Measurements from ENCODE around the gene AP2A2. TPM values are rescaled to one million over a fixed set of nuclear protein-coding genes. Genes with fewer than 3 reads are reported as not detected.

AP2A2 gene
- total RNA-seq, 1 experiment from 2014 or later: 47.1 TPM

DNA sequence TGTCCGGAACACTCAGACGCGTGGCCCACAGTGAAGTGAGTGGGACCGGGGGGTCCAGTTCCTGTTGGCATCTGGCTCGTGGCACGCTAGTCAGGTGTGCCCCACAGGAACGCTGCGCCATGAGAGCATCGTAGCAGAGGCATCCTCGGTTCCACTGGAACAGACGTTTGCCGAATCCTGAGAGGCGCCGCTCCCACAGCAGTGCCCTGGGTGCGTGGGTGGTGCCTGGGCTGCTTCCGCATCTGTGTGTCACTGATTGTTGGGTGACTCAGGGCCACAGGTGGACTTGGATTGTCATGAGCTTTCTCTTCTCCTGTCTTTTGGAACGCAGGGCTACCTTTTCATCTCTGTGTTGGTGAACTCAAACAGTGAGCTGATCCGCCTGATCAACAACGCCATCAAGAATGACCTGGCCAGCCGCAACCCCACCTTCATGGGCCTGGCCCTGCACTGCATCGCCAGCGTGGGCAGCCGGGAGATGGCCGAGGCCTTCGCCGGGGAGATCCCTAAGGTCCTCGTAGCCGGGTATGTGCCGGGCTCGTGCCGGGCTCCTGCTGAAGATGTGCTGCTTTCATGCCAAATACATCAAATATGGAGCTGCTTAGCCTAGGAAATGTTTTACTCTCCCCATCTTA lies 46.2 kb downstream of the AP2A2 start (continued):
- TF ChIP-seq, protein P1, sequence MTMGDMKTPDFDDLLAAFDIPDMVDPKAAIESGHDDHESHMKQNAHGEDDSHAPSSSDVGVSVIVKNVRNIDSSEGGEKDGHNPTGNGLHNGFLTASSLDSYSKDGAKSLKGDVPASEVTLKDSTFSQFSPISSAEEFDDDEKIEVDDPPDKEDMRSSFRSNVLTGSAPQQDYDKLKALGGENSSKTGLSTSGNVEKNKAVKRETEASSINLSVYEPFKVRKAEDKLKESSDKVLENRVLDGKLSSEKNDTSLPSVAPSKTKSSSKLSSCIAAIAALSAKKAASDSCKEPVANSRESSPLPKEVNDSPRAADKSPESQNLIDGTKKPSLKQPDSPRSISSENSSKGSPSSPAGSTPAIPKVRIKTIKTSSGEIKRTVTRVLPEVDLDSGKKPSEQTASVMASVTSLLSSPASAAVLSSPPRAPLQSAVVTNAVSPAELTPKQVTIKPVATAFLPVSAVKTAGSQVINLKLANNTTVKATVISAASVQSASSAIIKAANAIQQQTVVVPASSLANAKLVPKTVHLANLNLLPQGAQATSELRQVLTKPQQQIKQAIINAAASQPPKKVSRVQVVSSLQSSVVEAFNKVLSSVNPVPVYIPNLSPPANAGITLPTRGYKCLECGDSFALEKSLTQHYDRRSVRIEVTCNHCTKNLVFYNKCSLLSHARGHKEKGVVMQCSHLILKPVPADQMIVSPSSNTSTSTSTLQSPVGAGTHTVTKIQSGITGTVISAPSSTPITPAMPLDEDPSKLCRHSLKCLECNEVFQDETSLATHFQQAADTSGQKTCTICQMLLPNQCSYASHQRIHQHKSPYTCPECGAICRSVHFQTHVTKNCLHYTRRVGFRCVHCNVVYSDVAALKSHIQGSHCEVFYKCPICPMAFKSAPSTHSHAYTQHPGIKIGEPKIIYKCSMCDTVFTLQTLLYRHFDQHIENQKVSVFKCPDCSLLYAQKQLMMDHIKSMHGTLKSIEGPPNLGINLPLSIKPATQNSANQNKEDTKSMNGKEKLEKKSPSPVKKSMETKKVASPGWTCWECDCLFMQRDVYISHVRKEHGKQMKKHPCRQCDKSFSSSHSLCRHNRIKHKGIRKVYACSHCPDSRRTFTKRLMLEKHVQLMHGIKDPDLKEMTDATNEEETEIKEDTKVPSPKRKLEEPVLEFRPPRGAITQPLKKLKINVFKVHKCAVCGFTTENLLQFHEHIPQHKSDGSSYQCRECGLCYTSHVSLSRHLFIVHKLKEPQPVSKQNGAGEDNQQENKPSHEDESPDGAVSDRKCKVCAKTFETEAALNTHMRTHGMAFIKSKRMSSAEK (CRISPR knock-in tag; IDR thresholded peaks at IDR 0.05; ENCODE audit: borderline replicate concordance): no peak
- TF ChIP-seq JAZF1 (CRISPR knock-in tag; IDR thresholded peaks at IDR 0.05): no peak
- TF ChIP-seq ZNF263 (CRISPR knock-in tag; IDR thresholded peaks at IDR 0.05; ENCODE audit: low read depth): no peak
- no peak for TF ChIP-seq IRF2 (CRISPR knock-in tag; IDR thresholded peaks at IDR 0.05; ENCODE audit: borderline replicate concordance, low read depth)
- no peak for TF ChIP-seq ZNF232 (CRISPR knock-in tag; IDR thresholded peaks at IDR 0.05)

DNA sequence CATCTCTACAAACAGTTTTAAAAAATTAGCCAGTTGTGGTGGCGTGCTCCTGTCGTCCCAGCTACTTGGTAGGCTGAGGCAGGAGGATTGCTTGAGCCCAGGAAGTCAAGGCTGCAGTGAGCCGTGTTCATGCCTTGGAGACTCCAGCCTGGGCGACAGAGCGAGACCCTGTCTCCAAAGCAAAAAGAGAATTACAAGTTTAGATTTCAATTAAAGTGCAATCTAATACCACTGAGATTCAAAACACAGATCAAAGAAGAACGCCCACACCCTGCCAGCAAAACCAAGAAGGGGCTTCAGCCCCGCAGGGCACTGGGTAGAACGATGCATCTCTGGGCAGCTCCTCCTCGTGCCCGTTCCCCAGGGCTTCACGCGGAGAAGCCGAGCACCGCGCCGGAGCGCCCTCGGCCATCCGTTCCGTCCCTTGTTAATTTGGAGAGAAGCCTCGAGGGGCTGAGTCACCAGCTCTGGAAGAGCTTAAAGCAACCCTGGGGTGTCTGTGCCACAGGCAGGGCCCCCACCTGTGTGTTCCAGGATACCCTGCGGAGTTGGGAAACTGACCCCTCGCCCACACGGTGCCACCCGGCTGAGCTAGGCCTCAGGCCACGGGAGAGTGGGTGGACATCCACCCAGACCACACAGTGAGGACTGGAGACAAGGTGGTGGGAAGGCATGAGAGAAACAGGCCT lies 47.0 kb downstream of the AP2A2 start:
- ATAC-seq: no peak
- Mint-ChIP-seq H3K36me3 (peaks cover 27% of the 10 kb centered on the region), H3K27ac (no peak overlapping the region), H3K27me3 (ENCODE audit: low read depth) (no peaks in the 10 kb centered on the region), H3K4me1 (peaks cover 9% of the 10 kb centered on the region), H3K4me3 (no peak overlapping the region), H3K9me3 (no peaks in the 10 kb centered on the region)
- DNase-seq (ENCODE audit: low spot score): no peak
- ChIA-PET CTCF (interaction anchor here (0.6 to 1.2 kb wide), 2 partner anchors 45 to 48 kb away, joined by 3 read pairs; no protein-coding TSS in a partner anchor), POLR2A (no interaction called here)
- TF ChIP-seq JAZF1 (CRISPR knock-in tag; IDR thresholded peaks at IDR 0.05) (no peak), IRF2 (CRISPR knock-in tag; IDR thresholded peaks at IDR 0.05; ENCODE audit: borderline replicate concordance, low read depth) (no peak), MXD4 (CRISPR knock-in tag; IDR thresholded peaks at IDR 0.05; ENCODE audit: borderline replicate concordance) (no peak), ZNF219 (CRISPR knock-in tag; IDR thresholded peaks at IDR 0.05; ENCODE audit: borderline replicate concordance) (no peak), OVOL2 (CRISPR knock-in tag; IDR thresholded peaks at IDR 0.05; ENCODE audit: borderline replicate concordance) (no peak), ZBTB21 (CRISPR knock-in tag; IDR thresholded peaks at IDR 0.05; ENCODE audit: borderline replicate concordance) (no peak), SMAD4 (CRISPR knock-in tag; IDR thresholded peaks at IDR 0.05) (no peak), ESRRA (CRISPR knock-in tag; IDR thresholded peaks at IDR 0.05; ENCODE audit: borderline replicate concordance) (no peak), ZNF416 (CRISPR knock-in tag; IDR thresholded peaks at IDR 0.05) (no peak), GTF2I (CRISPR knock-in tag; conservative IDR thresholded peaks at IDR 0.05) (no peak)
- TF ChIP-seq, protein P2, sequence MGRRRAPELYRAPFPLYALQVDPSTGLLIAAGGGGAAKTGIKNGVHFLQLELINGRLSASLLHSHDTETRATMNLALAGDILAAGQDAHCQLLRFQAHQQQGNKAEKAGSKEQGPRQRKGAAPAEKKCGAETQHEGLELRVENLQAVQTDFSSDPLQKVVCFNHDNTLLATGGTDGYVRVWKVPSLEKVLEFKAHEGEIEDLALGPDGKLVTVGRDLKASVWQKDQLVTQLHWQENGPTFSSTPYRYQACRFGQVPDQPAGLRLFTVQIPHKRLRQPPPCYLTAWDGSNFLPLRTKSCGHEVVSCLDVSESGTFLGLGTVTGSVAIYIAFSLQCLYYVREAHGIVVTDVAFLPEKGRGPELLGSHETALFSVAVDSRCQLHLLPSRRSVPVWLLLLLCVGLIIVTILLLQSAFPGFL (CRISPR knock-in tag; IDR thresholded peaks at IDR 0.05; ENCODE audit: borderline replicate concordance): no peak
- TF ChIP-seq, protein P3, sequence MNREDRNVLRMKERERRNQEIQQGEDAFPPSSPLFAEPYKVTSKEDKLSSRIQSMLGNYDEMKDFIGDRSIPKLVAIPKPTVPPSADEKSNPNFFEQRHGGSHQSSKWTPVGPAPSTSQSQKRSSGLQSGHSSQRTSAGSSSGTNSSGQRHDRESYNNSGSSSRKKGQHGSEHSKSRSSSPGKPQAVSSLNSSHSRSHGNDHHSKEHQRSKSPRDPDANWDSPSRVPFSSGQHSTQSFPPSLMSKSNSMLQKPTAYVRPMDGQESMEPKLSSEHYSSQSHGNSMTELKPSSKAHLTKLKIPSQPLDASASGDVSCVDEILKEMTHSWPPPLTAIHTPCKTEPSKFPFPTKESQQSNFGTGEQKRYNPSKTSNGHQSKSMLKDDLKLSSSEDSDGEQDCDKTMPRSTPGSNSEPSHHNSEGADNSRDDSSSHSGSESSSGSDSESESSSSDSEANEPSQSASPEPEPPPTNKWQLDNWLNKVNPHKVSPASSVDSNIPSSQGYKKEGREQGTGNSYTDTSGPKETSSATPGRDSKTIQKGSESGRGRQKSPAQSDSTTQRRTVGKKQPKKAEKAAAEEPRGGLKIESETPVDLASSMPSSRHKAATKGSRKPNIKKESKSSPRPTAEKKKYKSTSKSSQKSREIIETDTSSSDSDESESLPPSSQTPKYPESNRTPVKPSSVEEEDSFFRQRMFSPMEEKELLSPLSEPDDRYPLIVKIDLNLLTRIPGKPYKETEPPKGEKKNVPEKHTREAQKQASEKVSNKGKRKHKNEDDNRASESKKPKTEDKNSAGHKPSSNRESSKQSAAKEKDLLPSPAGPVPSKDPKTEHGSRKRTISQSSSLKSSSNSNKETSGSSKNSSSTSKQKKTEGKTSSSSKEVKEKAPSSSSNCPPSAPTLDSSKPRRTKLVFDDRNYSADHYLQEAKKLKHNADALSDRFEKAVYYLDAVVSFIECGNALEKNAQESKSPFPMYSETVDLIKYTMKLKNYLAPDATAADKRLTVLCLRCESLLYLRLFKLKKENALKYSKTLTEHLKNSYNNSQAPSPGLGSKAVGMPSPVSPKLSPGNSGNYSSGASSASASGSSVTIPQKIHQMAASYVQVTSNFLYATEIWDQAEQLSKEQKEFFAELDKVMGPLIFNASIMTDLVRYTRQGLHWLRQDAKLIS (CRISPR knock-in tag; IDR thresholded peaks at IDR 0.05; ENCODE audit: borderline replicate concordance): no peak
- TF ChIP-seq, protein P4, sequence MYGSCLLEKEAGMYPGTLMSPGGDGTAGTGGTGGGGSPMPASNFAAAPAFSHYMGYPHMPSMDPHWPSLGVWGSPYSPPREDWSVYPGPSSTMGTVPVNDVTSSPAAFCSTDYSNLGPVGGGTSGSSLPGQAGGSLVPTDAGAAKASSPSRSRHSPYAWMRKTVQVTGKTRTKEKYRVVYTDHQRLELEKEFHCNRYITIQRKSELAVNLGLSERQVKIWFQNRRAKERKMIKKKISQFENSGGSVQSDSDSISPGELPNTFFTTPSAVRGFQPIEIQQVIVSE (CRISPR knock-in tag; IDR thresholded peaks at IDR 0.05; ENCODE audit: borderline replicate concordance): no peak
- TF ChIP-seq, protein P5, sequence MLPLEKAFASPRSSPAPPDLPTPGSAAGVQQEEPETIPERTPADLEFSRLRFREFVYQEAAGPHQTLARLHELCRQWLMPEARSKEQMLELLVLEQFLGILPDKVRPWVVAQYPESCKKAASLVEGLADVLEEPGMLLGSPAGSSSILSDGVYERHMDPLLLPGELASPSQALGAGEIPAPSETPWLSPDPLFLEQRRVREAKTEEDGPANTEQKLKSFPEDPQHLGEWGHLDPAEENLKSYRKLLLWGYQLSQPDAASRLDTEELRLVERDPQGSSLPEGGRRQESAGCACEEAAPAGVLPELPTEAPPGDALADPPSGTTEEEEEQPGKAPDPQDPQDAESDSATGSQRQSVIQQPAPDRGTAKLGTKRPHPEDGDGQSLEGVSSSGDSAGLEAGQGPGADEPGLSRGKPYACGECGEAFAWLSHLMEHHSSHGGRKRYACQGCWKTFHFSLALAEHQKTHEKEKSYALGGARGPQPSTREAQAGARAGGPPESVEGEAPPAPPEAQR (CRISPR knock-in tag; IDR thresholded peaks at IDR 0.05): no peak
- TF ChIP-seq, protein P6, sequence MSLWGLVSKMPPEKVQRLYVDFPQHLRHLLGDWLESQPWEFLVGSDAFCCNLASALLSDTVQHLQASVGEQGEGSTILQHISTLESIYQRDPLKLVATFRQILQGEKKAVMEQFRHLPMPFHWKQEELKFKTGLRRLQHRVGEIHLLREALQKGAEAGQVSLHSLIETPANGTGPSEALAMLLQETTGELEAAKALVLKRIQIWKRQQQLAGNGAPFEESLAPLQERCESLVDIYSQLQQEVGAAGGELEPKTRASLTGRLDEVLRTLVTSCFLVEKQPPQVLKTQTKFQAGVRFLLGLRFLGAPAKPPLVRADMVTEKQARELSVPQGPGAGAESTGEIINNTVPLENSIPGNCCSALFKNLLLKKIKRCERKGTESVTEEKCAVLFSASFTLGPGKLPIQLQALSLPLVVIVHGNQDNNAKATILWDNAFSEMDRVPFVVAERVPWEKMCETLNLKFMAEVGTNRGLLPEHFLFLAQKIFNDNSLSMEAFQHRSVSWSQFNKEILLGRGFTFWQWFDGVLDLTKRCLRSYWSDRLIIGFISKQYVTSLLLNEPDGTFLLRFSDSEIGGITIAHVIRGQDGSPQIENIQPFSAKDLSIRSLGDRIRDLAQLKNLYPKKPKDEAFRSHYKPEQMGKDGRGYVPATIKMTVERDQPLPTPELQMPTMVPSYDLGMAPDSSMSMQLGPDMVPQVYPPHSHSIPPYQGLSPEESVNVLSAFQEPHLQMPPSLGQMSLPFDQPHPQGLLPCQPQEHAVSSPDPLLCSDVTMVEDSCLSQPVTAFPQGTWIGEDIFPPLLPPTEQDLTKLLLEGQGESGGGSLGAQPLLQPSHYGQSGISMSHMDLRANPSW (CRISPR knock-in tag; conservative IDR thresholded peaks at IDR 0.05; ENCODE audit: low read depth): no peak
- TF ChIP-seq, protein P7, sequence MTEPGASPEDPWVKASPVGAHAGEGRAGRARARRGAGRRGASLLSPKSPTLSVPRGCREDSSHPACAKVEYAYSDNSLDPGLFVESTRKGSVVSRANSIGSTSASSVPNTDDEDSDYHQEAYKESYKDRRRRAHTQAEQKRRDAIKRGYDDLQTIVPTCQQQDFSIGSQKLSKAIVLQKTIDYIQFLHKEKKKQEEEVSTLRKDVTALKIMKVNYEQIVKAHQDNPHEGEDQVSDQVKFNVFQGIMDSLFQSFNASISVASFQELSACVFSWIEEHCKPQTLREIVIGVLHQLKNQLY (CRISPR knock-in tag; IDR thresholded peaks at IDR 0.05): no peak

All from WTC11 (cell line).